OCI-LY7 (cell line): ENCODE data around the gene IL21R. TPM values are rescaled to one million over a fixed set of nuclear protein-coding genes. Genes with fewer than 3 reads are reported as not detected.

ENCODE experiments used
- BruUV-seq: library from RNA; stranded (reverse); fragments of 400-500 nt; replicated peaks from 2 replicates; lab custom pipeline; 2021; lab: Mats Ljungman, UMichigan
- CTCF ChIA-PET: fragments of 300-600 bp; sonication (Branson Sonifier 250); formaldehyde crosslinking; loops from one replicate; lab custom pipeline; 2022; ENCODE audit warnings: antibody characterized with exemption; ENCODE audit not compliant: unreplicated experiment; lab: Charles Lee
- POLR2A ChIA-PET: fragments of 300-600 bp; sonication (Branson Sonifier 250); formaldehyde crosslinking; loops from one replicate; lab custom pipeline; 2022; ENCODE audit warnings: antibody characterized with exemption; lab: Charles Lee
- DNase-seq: peaks from one replicate; pipeline ENCODE4 v3.0.0-alpha.2; 2015; ENCODE audit warnings: low spot score
- H2AFZ ChIP-seq: fragments of 200-600 bp; sonication (generic), shearing (Covaris generic); 2 replicates; pipeline ENCODE4 v1.6.1; 2014; ENCODE audit warnings: mild to moderate bottlenecking, antibody characterized with exemption, low read length, moderate library complexity
- H3K27ac ChIP-seq: fragments of 200-600 bp; sonication (generic); 2 replicates; pipeline ENCODE4 v1.5.1; 2014; ENCODE audit warnings: mixed run types, low read depth, mild to moderate bottlenecking, moderate library complexity, low read length, inconsistent platforms; ENCODE audit not compliant: poor library complexity, severe bottlenecking
- H3K36me3 ChIP-seq: fragments of 200-600 bp; sonication (generic); 2 replicates; pipeline ENCODE4 v1.6.1; 2014; ENCODE audit warnings: mild to moderate bottlenecking, antibody characterized with exemption, low read length, moderate library complexity, mixed read lengths; ENCODE audit not compliant: insufficient read depth
- H3K4me1 ChIP-seq: fragments of 200-600 bp; sonication (generic); 2 replicates; pipeline ENCODE4 v1.5.1; 2014; ENCODE audit warnings: mild to moderate bottlenecking, low read length; ENCODE audit not compliant: insufficient read depth, poor library complexity, severe bottlenecking
- H3K4me2 ChIP-seq: fragments of 200-600 bp; sonication (generic); 2 replicates; pipeline ENCODE4 v1.6.1; 2014; ENCODE audit warnings: mild to moderate bottlenecking, low read length
- H3K4me3 ChIP-seq: fragments of 200-600 bp; sonication (generic); 2 replicates; pipeline ENCODE4 v1.5.1; 2014; ENCODE audit warnings: mild to moderate bottlenecking, low read depth, low read length; ENCODE audit not compliant: poor library complexity, severe bottlenecking
- H3K79me2 ChIP-seq: fragments of 200-600 bp; sonication (generic); 2 replicates; pipeline ENCODE4 v1.6.1; 2016; ENCODE audit warnings: low read depth, mild to moderate bottlenecking, low read length, moderate library complexity, mixed read lengths; ENCODE audit not compliant: insufficient read depth
- H3K9me2 ChIP-seq: fragments of 200-600 bp; sonication (generic); 2 replicates; pipeline ENCODE4 v1.6.1; 2016; ENCODE audit warnings: mild to moderate bottlenecking, low read length, mixed read lengths; ENCODE audit not compliant: insufficient read depth
- H3K9me3 ChIP-seq: fragments of 200-600 bp; sonication (generic); 2 replicates; pipeline ENCODE4 v1.6.1; 2014; ENCODE audit warnings: mild to moderate bottlenecking, mixed run types, low read length, mixed read lengths
- H4K20me1 ChIP-seq: fragments of 200-600 bp; sonication (generic); 2 replicates; pipeline ENCODE4 v1.6.1; 2014; ENCODE audit warnings: mild to moderate bottlenecking, antibody characterized with exemption, low read length, moderate library complexity, mixed read lengths; ENCODE audit not compliant: insufficient read depth
- CTCF ChIP-seq: fragments of 200-600 bp; sonication (generic); conservative IDR thresholded peaks from 2 replicates; pipeline ENCODE4 v1.5.1; 2014; ENCODE audit warnings: mild to moderate bottlenecking, antibody characterized with exemption, low read length, moderate library complexity, mixed read lengths
- EZH2phosphoT487 ChIP-seq: fragments of 200-600 bp; sonication (generic); IDR thresholded peaks from 2 replicates; pipeline ENCODE4 v1.6.1; 2018; ENCODE audit warnings: low read depth, borderline replicate concordance, mild to moderate bottlenecking, mixed run types, antibody characterized with exemption, low read length, moderate library complexity, mixed read lengths
- intact Hi-C: fragments of 100-400 bp; cut with micrococcal nuclease; formaldehyde crosslinking; loops from one replicate; pipeline ENCODE4 v1.10.0; 2022; ENCODE audit not compliant: unreplicated experiment
- total RNA-seq, 2 experiments: library from RNA; depleted of rRNA in 1 of 2; stranded (reverse); fragments of >200 nt in 1 of 2; shearing (Covaris generic) in 1 of 2; gene quantifications; 2 replicates each; pipeline ENCODE4 v1.2.3, GENCODE V29; 2014 to 2022

The IL21R gene
- total RNA-seq, 2 experiments from 2014 or later = 10.0 to 47.0 TPM

DNA sequence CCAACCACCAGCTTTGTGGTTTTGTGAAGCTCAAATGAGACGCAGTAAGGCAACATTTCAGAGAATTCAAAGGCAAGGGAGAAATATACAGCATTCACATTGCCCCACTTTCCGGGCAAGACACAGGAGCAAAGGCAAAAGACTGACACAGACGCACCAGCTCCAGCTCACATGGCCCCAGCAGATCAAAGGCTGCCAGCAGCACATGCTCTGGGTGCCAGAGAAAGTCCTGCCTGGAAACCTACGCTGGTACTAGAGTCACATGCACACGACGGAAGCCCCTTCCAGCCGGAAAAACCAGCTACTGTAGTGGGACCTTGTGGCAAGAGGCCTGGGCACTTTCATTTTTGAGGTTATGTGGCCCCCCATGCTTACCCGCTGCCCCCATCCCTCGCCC, 97.7 kb downstream of the IL21R start:
- CTCF ChIA-PET = no interaction called here
- Histone ChIP-seq H4K20me1 (no peaks in the 10 kb centered on the region), H3K27ac (no peak overlapping the region), H2AFZ (no peak overlapping the region), H3K36me3 (peaks cover 79% of the 10 kb centered on the region), H3K9me3 (no peaks in the 10 kb centered on the region), H3K4me1 (no peaks in the 10 kb centered on the region), H3K79me2 (no peaks in the 10 kb centered on the region), H3K4me3 (no peak overlapping the region), H3K4me2 (no peak overlapping the region), H3K9me2 (no peaks in the 10 kb centered on the region)
- no peak for TF ChIP-seq EZH2phosphoT487
- no peak for TF ChIP-seq CTCF
- no TSS peak for BruUV-seq
- intact Hi-C loops = no loop called here
- POLR2A ChIA-PET = interaction anchor here (0.6 kb wide), 1 partner anchor 15 kb away, joined by 3 read pairs; no protein-coding TSS in a partner anchor
- DNase-seq = no peak

- CTCF ChIA-PET = no interaction called here
- no TSS peak for BruUV-seq
- Histone ChIP-seq H3K79me2 (no peaks in the 10 kb centered on the region), H3K4me1 (no peaks in the 10 kb centered on the region), H3K9me2 (no peaks in the 10 kb centered on the region), H3K4me3 (no peak overlapping the region), H2AFZ (no peak overlapping the region), H3K4me2 (no peak overlapping the region), H3K9me3 (no peaks in the 10 kb centered on the region), H3K36me3 (peaks cover 87% of the 10 kb centered on the region), H3K27ac (no peak overlapping the region), H4K20me1 (no peaks in the 10 kb centered on the region)
- POLR2A ChIA-PET = no interaction called here
- no peak for DNase-seq
- no peak for TF ChIP-seq CTCF
- no peak for TF ChIP-seq EZH2phosphoT487
- intact Hi-C loops = no loop called here
Measured at GRCh38 chr16:27500801-27501200, 98.8 kb downstream of the IL21R start.

Other genes with a start within 250 kb of the IL21R start
- 12.4 and 14.2 TPM in 2 replicates for gene KDM8, start 198.6 kb upstream of the IL21R start, total RNA-seq (2014; rRNA removed; shearing (Covaris generic))
- 14.5 and 24.3 TPM in 2 replicates for gene KDM8, start 198.6 kb upstream of the IL21R start, total RNA-seq (2022)
- 51.1 and 52.1 TPM in 2 replicates for gene NSMCE1, start 133.4 kb upstream of the IL21R start, total RNA-seq (2014; rRNA removed; shearing (Covaris generic))
- 84.0 and 89.4 TPM in 2 replicates for gene NSMCE1, start 133.4 kb upstream of the IL21R start, total RNA-seq (2022)
- gene IL4R, start 88.2 kb upstream of the IL21R start, total RNA-seq (2014; rRNA removed; shearing (Covaris generic)) = 33.0 and 82.8 TPM in 2 replicates
- gene IL4R, start 88.2 kb upstream of the IL21R start, total RNA-seq (2022) = 73.1 and 101 TPM in 2 replicates
- 47.6 and 48.3 TPM in 2 replicates for gene GTF3C1, start 147.7 kb downstream of the IL21R start, total RNA-seq (2014; rRNA removed; shearing (Covaris generic))
- 54.0 and 57.1 TPM in 2 replicates for gene GTF3C1, start 147.7 kb downstream of the IL21R start, total RNA-seq (2022)
- 9.4 and 11.5 TPM in 2 replicates for gene KATNIP, start 148.0 kb downstream of the IL21R start, total RNA-seq (2014; rRNA removed; shearing (Covaris generic))
- 11.2 and 19.8 TPM in 2 replicates for gene KATNIP, start 148.0 kb downstream of the IL21R start, total RNA-seq (2022)